Osteoblast (primary cell): ENCODE measurements around the gene SLAMF6. TPM values are rescaled to one million over a fixed set of nuclear protein-coding genes. Genes with fewer than 3 reads are reported as not detected.

Experiments used
- DNase-seq: peaks from one replicate; pipeline ENCODE4 v3.0.0; 2011; ENCODE audit warnings: low spot score, mixed read lengths; ENCODE audit not compliant: insufficient read length; ENCODE audit errors: missing footprints
- H2AFZ ChIP-seq: 2 replicates; pipeline ENCODE4 v1.6.0; 2011; ENCODE audit warnings: mild to moderate bottlenecking, low read length
- H3K27ac ChIP-seq: 2 replicates; pipeline ENCODE4 v1.5.1; 2011; ENCODE audit warnings: mild to moderate bottlenecking, low read depth, low read length, moderate library complexity
- H3K27me3 ChIP-seq: 2 replicates; pipeline ENCODE4 v1.6.0; 2012; ENCODE audit warnings: mild to moderate bottlenecking, control low read depth, inconsistent platforms, low read length, moderate library complexity; ENCODE audit not compliant: insufficient read depth
- H3K36me3 ChIP-seq: 2 replicates; pipeline ENCODE4 v1.5.1; 2011; ENCODE audit warnings: mild to moderate bottlenecking, low read length, control low read depth, moderate library complexity; ENCODE audit not compliant: insufficient read depth
- H3K4me1 ChIP-seq: 2 replicates; pipeline ENCODE4 v1.5.1; 2011; ENCODE audit warnings: mild to moderate bottlenecking, low read length, control low read depth, moderate library complexity; ENCODE audit not compliant: insufficient read depth
- H3K4me2 ChIP-seq: 2 replicates; pipeline ENCODE4 v1.6.0; 2011; ENCODE audit warnings: mild to moderate bottlenecking, low read length; ENCODE audit not compliant: insufficient read depth
- H3K4me3 ChIP-seq: fragments of 200-600 bp; sonication (generic); 3 replicates; pipeline ENCODE4 v1.5.1; 2012; ENCODE audit warnings: mild to moderate bottlenecking, low read length, inconsistent platforms; ENCODE audit not compliant: insufficient read depth
- H3K79me2 ChIP-seq: 2 replicates; pipeline ENCODE4 v1.6.0; 2012; ENCODE audit warnings: mild to moderate bottlenecking, low read length, control low read depth, inconsistent platforms; ENCODE audit not compliant: insufficient read depth
- H3K9me3 ChIP-seq: 2 replicates; pipeline ENCODE4 v1.5.1; 2011; ENCODE audit warnings: low read depth, low read length, control low read depth
- H4K20me1 ChIP-seq: 2 replicates; pipeline ENCODE4 v1.6.0; 2012; ENCODE audit warnings: mild to moderate bottlenecking, low read length, control low read depth; ENCODE audit not compliant: insufficient read depth
- CTCF ChIP-seq: IDR thresholded peaks from 2 replicates; pipeline ENCODE4 v1.5.1; 2011; ENCODE audit warnings: mild to moderate bottlenecking, low read depth, low read length, moderate library complexity; ENCODE audit errors: extremely low read depth
- total RNA-seq: library from RNA; depleted of rRNA; stranded (reverse); fragments of >200 nt; gene quantifications from 2 replicates; pipeline ENCODE4 v1.2.3, GENCODE V29; 2012

The SLAMF6 gene
- total RNA-seq, 1 donor, result not detected

- DNase-seq, result no peak
- H3K79me2 ChIP-seq, result no peaks in the 10 kb centered on the region
- H3K36me3 ChIP-seq, result no peaks in the 10 kb centered on the region
- no peak overlapping the region for H3K27ac ChIP-seq
- H3K4me1 ChIP-seq, result no peaks in the 10 kb centered on the region
- TF ChIP-seq CTCF, result no peak
- H3K27me3 ChIP-seq, result no peaks in the 10 kb centered on the region
- H3K4me3 ChIP-seq, result no peak overlapping the region
- H2AFZ ChIP-seq, result no peak overlapping the region
- H3K4me2 ChIP-seq, result no peak overlapping the region
- no peaks in the 10 kb centered on the region for H3K9me3 ChIP-seq
- no peaks in the 10 kb centered on the region for H4K20me1 ChIP-seq
Measured at GRCh38 chr1:160539684-160539989, 16.6 kb upstream of the SLAMF6 start.

GRCh38 chr1:160538985-160539651 lies 16.1 kb upstream of the SLAMF6 start:
- H3K36me3 ChIP-seq, result no peaks in the 10 kb centered on the region
- H3K27ac ChIP-seq, result no peak overlapping the region
- H2AFZ ChIP-seq, result no peak overlapping the region
- no peak for TF ChIP-seq CTCF
- no peaks in the 10 kb centered on the region for H3K79me2 ChIP-seq
- no peaks in the 10 kb centered on the region for H3K4me1 ChIP-seq
- H3K4me3 ChIP-seq, result no peak overlapping the region
- no peak for DNase-seq
- no peaks in the 10 kb centered on the region for H4K20me1 ChIP-seq
- no peak overlapping the region for H3K4me2 ChIP-seq
- H3K27me3 ChIP-seq, result no peaks in the 10 kb centered on the region
- H3K9me3 ChIP-seq, result no peaks in the 10 kb centered on the region

GRCh38 chr1:160537714-160538665 lies 14.9 kb upstream of the SLAMF6 start:
- Histone ChIP-seq H2AFZ (no peak overlapping the region), H3K4me3 (no peak overlapping the region), H3K27me3 (no peaks in the 10 kb centered on the region), H3K4me2 (no peak overlapping the region), H3K27ac (no peak overlapping the region), H3K36me3 (no peaks in the 10 kb centered on the region), H3K9me3 (no peaks in the 10 kb centered on the region), H4K20me1 (no peaks in the 10 kb centered on the region), H3K4me1 (no peaks in the 10 kb centered on the region), H3K79me2 (no peaks in the 10 kb centered on the region)
- no peak for DNase-seq
- TF ChIP-seq CTCF, result no peak
